ENCODE results near the gene RAB40B. TPM values are rescaled to one million over a fixed set of nuclear protein-coding genes. Genes with fewer than 3 reads are reported as not detected.
A peak's percentile ranks its signal among the peaks of the same experiment; 100 is the strongest.

The RAB40B gene
- total and polyA plus RNA-seq, 2 of the 13 experiments (the other 11 are each of a cell fraction or from before 2014, with no cell fraction given) = 6.2 to 6.5 TPM

GRCh38 chr17:82613283-82614094 is 85.0 kb downstream of the RAB40B start (continued):
- no peak; the same call in 1 of the 2 replicates for TF ChIP-seq ZFP91 (CRISPR knock-in tag; IDR thresholded peaks at IDR 0.05; ENCODE audit: borderline replicate concordance)
- peak; percentile 94 for TF ChIP-seq AKAP8 (CRISPR knock-in tag; IDR thresholded peaks at IDR 0.05)
- TF ChIP-seq ZNF687 (CRISPR knock-in tag; IDR thresholded peaks at IDR 0.05) = 0 out of 2 replicates have a peak, but pooled peaks have one; percentile 24
- peak; percentile 76 for TF ChIP-seq AGO1 (IDR thresholded peaks at IDR 0.05; ENCODE audit: low read depth, low read length, poor library complexity, severe bottlenecking)
- peak; percentile 70 for TF ChIP-seq ZC3H13 (CRISPR knock-in tag; IDR thresholded peaks at IDR 0.05)
- no peak for TF ChIP-seq ZNF639 (CRISPR knock-in tag; conservative IDR thresholded peaks at IDR 0.05)
- TF ChIP-seq KLF15 (CRISPR knock-in tag; IDR thresholded peaks at IDR 0.05; ENCODE audit: borderline replicate concordance) = no peak
- TF ChIP-seq NR2F1 (CRISPR knock-in tag; IDR thresholded peaks at IDR 0.05) = no peak
- no peak for TF ChIP-seq PBX3 (CRISPR knock-in tag; IDR thresholded peaks at IDR 0.05; ENCODE audit: borderline replicate concordance)
- TF ChIP-seq NONO (IDR thresholded peaks at IDR 0.05) = no peak
- TF ChIP-seq NONO (CRISPR knock-in tag; conservative IDR thresholded peaks at IDR 0.05) = 0 out of 2 replicates have a peak, but pooled peaks have one; percentile 26
- TF ChIP-seq RBM22 (optimal IDR thresholded peaks at IDR 0.05; ENCODE audit: low read length) = peak; percentile 75
- TF ChIP-seq SKI (IDR thresholded peaks at IDR 0.05; ENCODE audit: partially characterized antibody) = no peak
- no peak for TF ChIP-seq LBX2 (CRISPR knock-in tag; IDR thresholded peaks at IDR 0.05; ENCODE audit: borderline replicate concordance)
